Measurements from ENCODE around the gene MYCBPAP. TPM values are rescaled to one million over a fixed set of nuclear protein-coding genes. Genes with fewer than 3 reads are reported as not detected.
A peak's percentile ranks its signal among the peaks of the same experiment; 100 is the strongest.

Gene MYCBPAP
- total and polyA plus RNA-seq, 3 experiments from 2014 or later: 0.83 to 0.86 TPM; not detected in 1

DNA sequence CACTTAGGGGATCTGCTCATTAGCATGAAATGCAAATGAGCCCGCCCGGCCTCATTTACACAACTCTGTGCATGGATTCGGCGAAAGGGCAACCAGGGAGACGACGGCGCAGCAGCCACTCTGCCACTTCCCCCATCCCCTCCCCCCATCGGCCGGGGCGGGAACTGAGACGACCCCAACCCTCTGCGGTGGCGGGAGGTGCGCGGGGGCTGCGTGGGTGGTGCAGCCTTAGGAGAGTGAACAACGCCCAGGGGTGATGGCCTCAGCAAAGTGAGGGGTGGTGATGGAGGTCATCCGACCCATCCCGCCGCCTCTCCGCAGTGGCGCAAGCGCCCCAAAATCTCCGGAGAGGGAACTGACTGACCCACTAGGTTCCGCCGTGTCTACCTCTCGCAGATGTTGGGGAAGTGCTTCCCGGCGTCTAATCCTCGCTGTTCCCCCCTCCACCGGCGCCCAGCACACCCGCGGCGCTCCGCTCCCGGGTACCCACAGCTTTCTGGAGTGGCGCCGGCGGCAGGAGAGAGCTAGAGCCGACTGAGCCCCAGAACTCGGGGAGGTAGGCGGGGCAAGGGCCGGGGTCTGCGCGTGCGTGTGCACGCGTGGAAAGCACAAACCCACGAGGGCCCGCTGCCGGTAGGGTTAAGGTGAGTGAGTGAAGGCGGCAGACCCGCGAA is 50.8 kb downstream of the MYCBPAP start:
- DNase-seq: no peak
- Histone ChIP-seq H3K27ac (ENCODE audit: low read depth, low read length) (no peak overlapping the region), H3K27me3 (ENCODE audit: insufficient read depth, low read length, poor library complexity, severe bottlenecking) (peaks cover 48% of the 10 kb centered on the region), H3K9me3 (ENCODE audit: low read length) (no peaks in the 10 kb centered on the region), H3K36me3 (ENCODE audit: insufficient read depth, low read length) (no peaks in the 10 kb centered on the region), H3K4me3 (ENCODE audit: low read length) (peak overlapping the region; percentile 60), H3K4me1 (ENCODE audit: insufficient read depth, low read length) (peaks cover 22% of the 10 kb centered on the region)
- Mint-ChIP-seq H3K36me3 (peaks cover 0 to 8% (median 0%) of the 10 kb centered on the region in 3 donors), H3K27me3 (peaks cover 49 to 51% of the 10 kb centered on the region in 2 donors), H3K4me1 (peaks cover 16 to 31% (median 29%) of the 10 kb centered on the region in 3 donors), H3K27ac (peak overlapping the region in 2 of 8 donors; percentile 52 to 83), H3K9me3 (no peaks in the 10 kb centered on the region), H3K4me3 (peak overlapping the region; percentile 69 to 91 (median 81))
- ChIA-PET CTCF (no interaction called here), POLR2A (interaction anchor here (1.2 kb wide), 2 partner anchors 9 to 149 kb away, joined by 4 read pairs; partner anchors contain the start of gene ANKRD40)

DNA sequence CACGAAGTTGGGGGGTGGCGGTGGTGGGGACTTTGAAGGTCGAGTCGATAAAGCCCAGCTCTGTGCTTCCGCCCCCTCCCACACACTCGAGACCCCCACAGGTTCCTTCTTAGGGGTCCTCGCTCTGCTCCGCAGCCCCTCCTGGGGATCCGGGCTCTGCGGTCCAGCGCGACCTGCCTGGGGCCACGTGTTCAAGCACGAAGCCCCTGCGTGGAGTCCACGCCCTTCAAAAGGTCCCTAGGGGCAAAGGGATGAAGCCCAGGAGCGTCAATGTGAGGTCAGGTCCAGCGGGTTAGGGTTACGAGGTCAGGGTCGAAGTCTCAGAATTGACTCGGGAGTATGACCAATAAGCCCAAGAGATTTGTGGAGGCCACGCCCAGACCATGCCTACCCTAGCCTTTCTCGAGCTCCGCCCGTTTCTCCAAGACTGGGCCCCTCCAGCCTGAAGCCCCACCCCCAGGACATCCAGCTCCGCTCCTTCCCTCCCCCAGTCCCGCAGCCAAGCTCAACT is 51.5 kb downstream of the MYCBPAP start:
- Histone ChIP-seq H3K27ac (ENCODE audit: low read depth, low read length) (no peak overlapping the region), H3K4me1 (ENCODE audit: insufficient read depth, low read length) (peaks cover 22% of the 10 kb centered on the region), H3K4me3 (ENCODE audit: low read length) (peak overlapping the region; percentile 60), H3K9me3 (ENCODE audit: low read length) (no peaks in the 10 kb centered on the region), H3K27me3 (ENCODE audit: insufficient read depth, low read length, poor library complexity, severe bottlenecking) (peaks cover 52% of the 10 kb centered on the region), H3K36me3 (ENCODE audit: insufficient read depth, low read length) (no peaks in the 10 kb centered on the region)
- CTCF ChIA-PET: interaction anchor here (0.6 to 1.9 kb wide), 2 partner anchors 18 to 551 kb away, joined by 3 to 7 read pairs; no protein-coding TSS in a partner anchor
- peak overlapping the region; percentile 79 to 91 (median 84) for H3K4me3 Mint-ChIP-seq
- peaks cover 16 to 32% (median 32%) of the 10 kb centered on the region in 3 donors for H3K4me1 Mint-ChIP-seq
- DNase-seq: peak in 1 of 5 donors; percentile 32
- H3K27me3 Mint-ChIP-seq: peaks cover 54 to 56% of the 10 kb centered on the region in 2 donors
- H3K27ac Mint-ChIP-seq: peak overlapping the region in 3 of 8 donors; percentile 63 to 83 (median 68)
- POLR2A ChIA-PET: interaction anchor here (0.8 to 1.2 kb wide), 3 partner anchors 9 to 148 kb away, joined by 3 to 4 read pairs (median 4); partner anchors contain the start of gene ANKRD40
- peaks cover 0 to 8% (median 0%) of the 10 kb centered on the region in 3 donors for H3K36me3 Mint-ChIP-seq
- no peaks in the 10 kb centered on the region for H3K9me3 Mint-ChIP-seq

DNA sequence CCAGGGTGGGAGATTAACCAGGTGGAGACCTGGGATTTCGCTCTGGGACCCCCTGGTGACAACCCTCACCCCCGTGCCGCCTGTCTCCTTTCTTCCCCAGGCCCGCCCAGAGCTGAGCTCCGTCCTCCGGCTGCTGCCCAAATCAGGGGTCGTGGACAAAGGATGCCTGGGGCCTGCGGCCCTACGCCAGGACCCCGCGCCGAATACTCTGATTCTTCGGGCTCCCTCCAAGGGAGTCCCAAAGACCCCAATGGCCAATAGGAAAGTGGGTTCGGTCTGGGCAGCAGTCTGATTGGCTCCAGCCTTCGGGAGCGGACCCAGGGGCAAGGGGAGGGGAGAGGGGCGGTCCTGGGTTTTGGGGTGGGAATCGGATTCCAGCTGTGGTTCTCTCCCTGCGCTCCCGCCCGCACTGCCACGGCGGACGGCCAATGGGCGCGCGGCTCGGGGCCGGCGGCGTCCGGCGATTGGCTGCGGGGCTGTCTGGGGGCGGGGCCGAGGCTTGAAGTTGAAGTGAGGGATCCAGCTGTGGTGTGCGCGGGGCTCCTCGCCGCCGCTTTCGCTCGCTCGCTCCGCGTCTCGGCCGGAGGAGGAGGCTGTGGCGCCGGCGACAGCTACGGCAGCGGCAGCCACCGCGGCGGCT is 52.1 kb downstream of the MYCBPAP start, which contains the start of gene CACNA1G:
TSS of gene CACNA1G (plus strand) at position 531 of the 640 bp plus-strand sequence. CDS start 745 bp downstream, outside the sequence.
- Mint-ChIP-seq H3K4me3 (peak within 1 kb of the TSS; percentile 79 to 91 (median 84)), H3K36me3 (peaks cover 0 to 5% (median 0%) of the 10 kb centered on the region in 3 donors), H3K27me3 (peaks cover 58 to 61% of the 10 kb centered on the region in 2 donors), H3K27ac (peak within 1 kb of the TSS in 4 of 8 donors; percentile 26 to 68 (median 55)), H3K4me1 (peaks cover 18 to 36% (median 32%) of the 10 kb centered on the region in 3 donors), H3K9me3 (no peaks in the 10 kb centered on the region)
- DNase-seq: peak; percentile 79 to 86 (median 84)
- H3K36me3 ChIP-seq (ENCODE audit: insufficient read depth, low read length): no peaks in the 10 kb centered on the region
- no peaks in the 10 kb centered on the region for H3K9me3 ChIP-seq (ENCODE audit: low read length)
- ChIA-PET POLR2A (interaction anchor here (0.6 to 1.2 kb wide), 4 partner anchors 10 to 385 kb away, joined by 3 to 5 read pairs (median 4); partner anchors contain the start of gene ANKRD40), CTCF (interaction anchor here (0.6 to 1.9 kb wide), 2 partner anchors 18 to 551 kb away, joined by 3 to 7 read pairs; no protein-coding TSS in a partner anchor)
- H3K27me3 ChIP-seq (ENCODE audit: insufficient read depth, low read length, poor library complexity, severe bottlenecking): peaks cover 52% of the 10 kb centered on the region
- H3K27ac ChIP-seq (ENCODE audit: low read depth, low read length): no peak within 1 kb of the TSS
- peaks cover 22% of the 10 kb centered on the region for H3K4me1 ChIP-seq (ENCODE audit: insufficient read depth, low read length)
- H3K4me3 ChIP-seq (ENCODE audit: low read length): peak within 1 kb of the TSS; percentile 60

DNA sequence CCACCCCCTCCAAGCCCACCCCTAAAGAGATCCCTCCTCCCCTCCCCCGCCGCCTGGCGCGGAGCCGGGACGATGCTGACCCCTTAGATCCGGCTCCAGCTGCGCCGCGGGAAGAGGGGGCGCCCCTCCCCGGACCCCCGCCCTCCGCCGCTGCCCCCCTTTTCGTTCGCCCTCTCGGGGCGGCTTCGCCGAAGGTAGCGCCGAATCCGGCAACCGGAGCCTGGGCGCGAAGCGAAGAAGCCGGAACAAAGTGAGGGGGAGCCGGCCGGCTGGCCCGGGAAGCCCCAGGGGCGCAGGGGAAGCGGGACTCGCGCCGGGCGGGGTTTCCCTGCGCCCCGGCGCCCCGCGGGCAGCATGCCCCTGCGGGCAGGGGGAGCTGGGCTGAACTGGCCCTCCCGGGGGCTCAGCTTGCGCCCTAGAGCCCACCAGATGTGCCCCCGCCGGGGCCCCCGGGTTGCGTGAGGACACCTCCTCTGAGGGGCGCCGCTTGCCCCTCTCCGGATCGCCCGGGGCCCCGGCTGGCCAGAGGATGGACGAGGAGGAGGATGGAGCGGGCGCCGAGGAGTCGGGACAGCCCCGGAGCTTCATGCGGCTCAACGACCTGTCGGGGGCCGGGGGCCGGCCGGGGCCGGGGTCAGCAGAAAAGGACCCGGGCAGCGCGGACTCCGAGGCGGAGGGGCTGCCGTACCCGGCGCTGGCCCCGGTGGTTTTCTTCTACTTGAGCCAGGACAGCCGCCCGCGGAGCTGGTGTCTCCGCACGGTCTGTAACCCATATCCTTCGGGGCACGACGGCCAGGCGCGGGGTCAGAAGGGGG is 52.9 kb downstream of the MYCBPAP start:
- peaks cover 18 to 44% (median 37%) of the 10 kb centered on the region in 3 donors for H3K4me1 Mint-ChIP-seq
- H3K9me3 ChIP-seq (ENCODE audit: low read length): no peaks in the 10 kb centered on the region
- H3K27me3 ChIP-seq (ENCODE audit: insufficient read depth, low read length, poor library complexity, severe bottlenecking): peaks cover 52% of the 10 kb centered on the region
- no peak overlapping the region for H3K27ac Mint-ChIP-seq
- H3K36me3 ChIP-seq (ENCODE audit: insufficient read depth, low read length): no peaks in the 10 kb centered on the region
- POLR2A ChIA-PET: interaction anchor here (0.6 kb wide), 2 partner anchors 13 to 384 kb away, joined by 3 to 5 read pairs; no protein-coding TSS in a partner anchor
- peaks cover 22% of the 10 kb centered on the region for H3K4me1 ChIP-seq (ENCODE audit: insufficient read depth, low read length)
- H3K27ac ChIP-seq (ENCODE audit: low read depth, low read length): no peak overlapping the region
- no peaks in the 10 kb centered on the region for H3K9me3 Mint-ChIP-seq
- CTCF ChIA-PET: interaction anchor here (1.7 to 1.9 kb wide), 2 partner anchors 15 to 19 kb away, joined by 4 to 7 read pairs; no protein-coding TSS in a partner anchor
- no peak overlapping the region for H3K4me3 ChIP-seq (ENCODE audit: low read length)
- peak in 2 of 5 donors; percentile 17 to 27 for DNase-seq
- H3K36me3 Mint-ChIP-seq: no peaks in the 10 kb centered on the region
- peak overlapping the region in 3 of 7 donors; percentile 35 to 91 (median 71) for H3K4me3 Mint-ChIP-seq
- peaks cover 64 to 70% of the 10 kb centered on the region in 2 donors for H3K27me3 Mint-ChIP-seq

DNA sequence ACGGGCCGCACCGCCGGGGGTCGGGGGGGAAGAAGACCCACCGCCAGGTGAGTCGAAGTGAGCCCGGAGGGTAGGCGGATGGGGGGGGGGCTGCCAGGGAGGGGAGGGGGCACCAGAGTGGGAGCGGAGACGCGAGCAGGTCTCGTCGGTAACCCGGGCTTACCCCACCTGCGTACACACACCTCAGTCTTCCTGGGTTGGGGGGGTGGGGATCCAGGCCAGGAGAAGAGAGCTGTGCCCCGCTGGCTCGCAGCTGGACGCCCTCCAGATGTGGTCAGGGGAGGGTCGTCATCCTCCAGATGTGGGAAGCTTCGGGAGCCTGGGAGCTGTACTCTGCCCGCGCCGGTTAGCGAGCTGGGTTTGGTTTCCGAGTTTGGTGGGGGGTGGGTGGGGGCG is 53.5 kb downstream of the MYCBPAP start:
- Mint-ChIP-seq H3K27me3 (peaks cover 66 to 76% of the 10 kb centered on the region in 2 donors), H3K27ac (peak overlapping the region in 2 of 8 donors; percentile 48 to 72), H3K36me3 (no peaks in the 10 kb centered on the region), H3K9me3 (no peaks in the 10 kb centered on the region), H3K4me1 (peaks cover 18 to 49% (median 37%) of the 10 kb centered on the region in 3 donors), H3K4me3 (peak overlapping the region in 6 of 7 donors; percentile 15 to 82 (median 70))
- no peak for DNase-seq
- POLR2A ChIA-PET: interaction anchor here (0.6 to 1.0 kb wide), 2 partner anchors 14 to 165 kb away, joined by 3 read pairs; partner anchors contain the start of gene LRRC59
- no peak overlapping the region for H3K27ac ChIP-seq (ENCODE audit: low read depth, low read length)
- no peak overlapping the region for H3K4me3 ChIP-seq (ENCODE audit: low read length)
- peaks cover 57% of the 10 kb centered on the region for H3K27me3 ChIP-seq (ENCODE audit: insufficient read depth, low read length, poor library complexity, severe bottlenecking)
- H3K9me3 ChIP-seq (ENCODE audit: low read length): no peaks in the 10 kb centered on the region
- CTCF ChIA-PET: interaction anchor here (1.2 to 1.7 kb wide), 2 partner anchors 14 to 58 kb away, joined by 3 to 4 read pairs; no protein-coding TSS in a partner anchor
- H3K36me3 ChIP-seq (ENCODE audit: insufficient read depth, low read length): no peaks in the 10 kb centered on the region
- peaks cover 22% of the 10 kb centered on the region for H3K4me1 ChIP-seq (ENCODE audit: insufficient read depth, low read length)

DNA sequence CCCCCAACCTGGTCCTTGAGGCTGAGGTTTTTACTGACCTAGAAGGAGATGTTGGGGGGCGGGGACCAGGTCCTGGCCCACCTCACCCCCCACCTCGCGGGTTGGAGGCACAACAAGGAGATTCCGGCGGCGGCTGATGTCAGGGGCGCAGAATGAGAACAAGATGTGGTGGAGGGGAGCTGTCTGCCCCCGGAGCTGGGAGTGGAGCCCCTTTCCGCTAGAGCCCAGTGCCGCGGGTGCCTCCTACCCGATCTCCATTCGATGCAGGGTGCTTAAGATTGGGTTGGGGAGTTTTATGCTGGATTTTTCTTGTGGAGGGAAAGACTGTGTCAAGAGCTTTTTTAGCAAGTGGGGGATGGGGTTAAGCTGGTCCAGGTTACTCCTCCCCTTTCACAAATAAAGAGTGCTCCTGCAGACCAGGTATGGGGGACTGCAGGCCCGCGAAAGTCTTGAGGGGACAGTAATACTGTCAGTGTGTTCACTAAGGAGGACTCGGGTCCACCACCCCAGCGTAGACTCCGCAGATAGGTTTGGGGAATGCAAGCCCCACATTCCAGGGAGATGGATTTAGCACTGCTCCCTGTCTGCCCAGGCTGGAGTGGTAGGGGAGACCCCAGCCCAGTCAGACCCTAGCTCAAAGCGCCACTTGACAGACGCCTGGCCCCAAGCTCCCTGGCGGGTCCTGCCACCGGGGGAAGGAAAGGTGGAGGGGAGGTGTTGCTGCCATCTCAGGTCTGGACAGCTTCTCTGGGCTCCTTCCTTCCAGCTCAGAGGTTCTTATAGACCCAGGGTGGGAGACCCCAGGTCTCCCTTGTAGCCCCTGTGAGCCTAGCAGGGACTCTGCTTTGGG is 54.2 kb downstream of the MYCBPAP start:
- peaks cover 18 to 49% (median 37%) of the 10 kb centered on the region in 3 donors for H3K4me1 Mint-ChIP-seq
- no peak overlapping the region for H3K4me3 ChIP-seq (ENCODE audit: low read length)
- peak overlapping the region in 5 of 8 donors; percentile 6 to 72 (median 35) for H3K27ac Mint-ChIP-seq
- no peaks in the 10 kb centered on the region for H3K36me3 ChIP-seq (ENCODE audit: insufficient read depth, low read length)
- peaks cover 64 to 79% of the 10 kb centered on the region in 2 donors for H3K27me3 Mint-ChIP-seq
- H3K9me3 Mint-ChIP-seq: no peaks in the 10 kb centered on the region
- POLR2A ChIA-PET: interaction anchor here (1.0 kb wide), 1 partner anchor 165 kb away, joined by 3 read pairs; the partner anchor contains the start of gene LRRC59
- H3K36me3 Mint-ChIP-seq: no peaks in the 10 kb centered on the region
- peaks cover 57% of the 10 kb centered on the region for H3K27me3 ChIP-seq (ENCODE audit: insufficient read depth, low read length, poor library complexity, severe bottlenecking)
- no peaks in the 10 kb centered on the region for H3K9me3 ChIP-seq (ENCODE audit: low read length)
- CTCF ChIA-PET: interaction anchor here (1.2 to 1.8 kb wide), 3 partner anchors 13 to 58 kb away, joined by 3 to 4 read pairs (median 4); no protein-coding TSS in a partner anchor
- peak in 3 of 5 donors; percentile 15 to 49 (median 27) for DNase-seq
- H3K27ac ChIP-seq (ENCODE audit: low read depth, low read length): no peak overlapping the region
- peak overlapping the region; percentile 68 to 83 (median 74) for H3K4me3 Mint-ChIP-seq
- peaks cover 22% of the 10 kb centered on the region for H3K4me1 ChIP-seq (ENCODE audit: insufficient read depth, low read length)

All from CD8-positive, alpha-beta memory T cell (primary cell).